GM18858 (cell line): ENCODE data around the gene PHOX2B.

ENCODE experiments used
- ATAC-seq: cut with Tn5 transposase; IDR thresholded peaks from one replicate; pipeline ENCODE4 v1.9.1; 2021; ENCODE audit not compliant: unreplicated experiment

PHOX2B gene

GRCh38 chr4:41748571-41749475 lies at the start of gene PHOX2B:
Gene PHOX2B, minus strand, starts transcription at chr4:41748725. Its CDS starts 115 bp downstream, at chr4:41748610.
- no peak for ATAC-seq

GRCh38 chr4:41797260-41797659 lies 48.7 kb upstream of the PHOX2B start:
- ATAC-seq, result no peak

- ATAC-seq, result no peak
These were observed 48.2 kb upstream of the PHOX2B start for GRCh38 chr4:41796545-41797210.

GRCh38 chr4:41795796-41796385 lies 47.4 kb upstream of the PHOX2B start:
- ATAC-seq, result no peak

- ATAC-seq, result no peak
These were observed 43.6 kb upstream of the PHOX2B start for GRCh38 chr4:41792166-41792565.

- no peak for ATAC-seq
These were observed 43.0 kb upstream of the PHOX2B start for GRCh38 chr4:41791557-41791956.

- no peak for ATAC-seq
These were observed 39.4 kb upstream of the PHOX2B start for GRCh38 chr4:41787931-41788330.

- ATAC-seq, result no peak
These were observed 37.1 kb upstream of the PHOX2B start for GRCh38 chr4:41785665-41786064.

- no peak for ATAC-seq
These were observed 35.9 kb upstream of the PHOX2B start for GRCh38 chr4:41784191-41784979.

GRCh38 chr4:41776466-41776865 lies 27.9 kb upstream of the PHOX2B start:
- no peak for ATAC-seq

GRCh38 chr4:41763729-41764128 lies 15.2 kb upstream of the PHOX2B start:
- ATAC-seq, result no peak

GRCh38 chr4:41758884-41759283 lies 10.4 kb upstream of the PHOX2B start:
- no peak for ATAC-seq

GRCh38 chr4:41757521-41758156 lies 9.1 kb upstream of the PHOX2B start:
- ATAC-seq, result no peak

- no peak for ATAC-seq
These were observed 5.4 kb upstream of the PHOX2B start for GRCh38 chr4:41753942-41754341.

GRCh38 chr4:41752081-41752836 lies 3.7 kb upstream of the PHOX2B start:
- ATAC-seq, result no peak

- ATAC-seq, result no peak
These were observed 3.0 kb upstream of the PHOX2B start for GRCh38 chr4:41751449-41752061.

- ATAC-seq, result no peak
These were observed 2.3 kb upstream of the PHOX2B start for GRCh38 chr4:41750626-41751448.

- no peak for ATAC-seq
These were observed 1.6 kb upstream of the PHOX2B start for GRCh38 chr4:41750121-41750625.
